HuH-7.5 (cell line): ENCODE data around the gene ANHX.

Source experiments
- DNase-seq: peaks from one replicate; pipeline ENCODE4 v3.0.0; 2011; ENCODE audit warnings: low spot score

Gene ANHX

DNA sequence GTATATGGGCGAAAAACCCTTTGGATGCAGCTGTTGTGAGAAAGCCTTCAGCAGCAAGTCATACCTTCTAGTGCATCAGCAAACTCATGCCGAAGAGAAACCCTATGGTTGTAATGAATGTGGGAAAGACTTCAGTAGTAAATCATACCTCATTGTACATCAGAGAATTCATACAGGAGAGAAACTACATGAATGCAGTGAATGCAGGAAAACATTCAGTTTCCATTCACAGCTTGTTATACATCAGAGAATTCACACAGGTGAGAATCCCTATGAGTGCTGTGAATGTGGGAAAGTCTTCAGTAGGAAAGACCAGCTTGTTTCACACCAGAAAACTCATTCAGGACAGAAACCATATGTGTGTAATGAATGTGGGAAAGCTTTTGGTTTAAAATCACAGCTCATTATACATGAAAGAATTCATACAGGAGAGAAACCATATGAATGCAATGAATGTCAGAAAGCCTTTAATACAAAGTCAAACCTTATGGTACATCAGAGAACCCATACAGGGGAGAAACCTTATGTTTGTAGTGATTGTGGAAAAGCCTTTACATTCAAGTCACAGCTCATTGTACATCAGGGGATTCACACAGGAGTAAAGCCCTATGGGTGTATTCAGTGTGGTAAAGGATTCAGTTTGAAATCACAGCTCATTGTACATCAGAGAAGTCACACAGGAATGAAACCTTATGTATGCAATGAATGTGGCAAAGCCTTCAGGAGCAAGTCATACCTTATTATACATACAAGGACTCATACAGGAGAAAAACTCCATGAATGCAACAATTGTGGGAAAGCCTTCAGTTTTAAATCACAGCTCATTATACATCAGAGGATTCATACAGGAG is 33.0 kb downstream of the ANHX start:
- DNase-seq, result no peak

- DNase-seq, result no peak
Measured at GRCh38 chr12:133201888-133202287, 33.8 kb downstream of the ANHX start.

- no peak for DNase-seq
Measured at GRCh38 chr12:133192847-133193246, 42.8 kb downstream of the ANHX start.

DNA sequence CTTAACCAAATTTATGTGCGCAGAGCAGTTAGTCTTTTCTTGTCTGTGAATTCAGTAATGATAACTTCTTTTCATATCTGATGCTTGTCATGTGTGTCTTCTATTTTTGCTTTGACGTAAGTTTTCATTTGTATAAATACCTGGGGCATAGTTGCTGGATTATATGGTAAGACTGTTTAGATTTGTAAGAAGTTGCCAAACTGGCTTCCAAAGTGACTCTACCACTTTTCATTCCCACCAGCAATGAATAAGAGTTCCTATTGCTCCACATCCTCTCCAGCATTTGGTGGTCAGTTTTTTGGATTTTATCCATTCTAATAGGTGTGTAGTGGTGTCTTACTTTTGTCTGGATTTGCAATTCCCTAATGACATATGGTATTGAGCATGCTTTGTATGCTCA is 45.5 kb downstream of the ANHX start:
- DNase-seq, result no peak

GRCh38 chr12:133181238-133181959 is 54.3 kb downstream of the ANHX start, which contains the start of gene ZNF268:
Gene ZNF268 (plus strand): TSS chr12:133181495. CDS start chr12:133181998, 503 bp downstream.
- DNase-seq, result peak; percentile 68

- DNase-seq, result no peak
Measured at GRCh38 chr12:133180669-133181068, 55.0 kb downstream of the ANHX start.

DNA sequence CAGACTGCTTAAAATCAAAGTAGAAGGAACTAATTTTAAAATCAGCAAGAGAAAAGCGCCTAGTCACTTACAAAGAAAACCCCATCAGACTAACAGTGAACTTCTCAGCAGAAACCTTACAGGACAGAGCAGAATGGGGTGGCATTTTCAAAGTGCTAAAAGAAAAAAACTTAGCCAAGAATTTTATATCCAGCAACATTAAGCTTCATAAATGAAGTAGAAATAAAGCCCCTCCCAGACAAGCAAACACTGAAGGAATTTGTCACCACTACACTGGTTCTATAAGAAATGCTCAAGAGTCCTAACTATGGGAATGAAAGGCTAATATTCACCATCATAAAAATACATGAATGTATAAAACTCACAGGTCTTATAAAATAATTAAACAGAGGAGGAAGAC is 60.8 kb downstream of the ANHX start:
- DNase-seq, result no peak

- DNase-seq, result no peak
Measured at GRCh38 chr12:133172491-133172890, 63.2 kb downstream of the ANHX start.
